HepG2 (cell line): Measurements from ENCODE around the gene DNLZ. TPM values are rescaled to one million over a fixed set of nuclear protein-coding genes. Genes with fewer than 3 reads are reported as not detected.

ENCODE experiments used
- AHR ChIP-seq: IDR thresholded peaks from 2 replicates; pipeline ENCODE4 v1.6.1; 2018; ENCODE audit warnings: missing genetic modification reagents, missing compliant biosample characterization
- GABPB1 ChIP-seq: IDR thresholded peaks from 2 replicates; pipeline ENCODE4 v1.6.1; 2016; ENCODE audit warnings: mild to moderate bottlenecking, missing genetic modification reagents, moderate library complexity, missing compliant biosample characterization
- PATZ1 ChIP-seq: sonication (generic); formaldehyde crosslinking; IDR thresholded peaks from 2 replicates; pipeline ENCODE4 v1.4.0; 2020; ENCODE audit warnings: missing genetic modification reagents
- PRDM15 ChIP-seq: sonication (generic); formaldehyde crosslinking; IDR thresholded peaks from 2 replicates; pipeline ENCODE4 v1.4.0; 2020; ENCODE audit warnings: missing genetic modification reagents
- ZMYM3 ChIP-seq: sonication (generic); formaldehyde crosslinking; IDR thresholded peaks from 2 replicates; pipeline ENCODE4 v1.5.1; 2020; ENCODE audit warnings: mild to moderate bottlenecking, missing genetic modification reagents
- ZNF513 ChIP-seq: sonication (generic); formaldehyde crosslinking; conservative IDR thresholded peaks from 2 replicates; pipeline ENCODE4 v1.5.0; 2020; ENCODE audit warnings: missing genetic modification reagents
- ZNF576 ChIP-seq: sonication (generic); formaldehyde crosslinking; IDR thresholded peaks from 2 replicates; pipeline ENCODE4 v1.4.0; 2020; ENCODE audit warnings: mild to moderate bottlenecking, missing genetic modification reagents
- polyA plus RNA-seq, 8 experiments: library from polyadenylated mRNA; depleted of rRNA in 3 of 8; stranded (reverse) in 7 of 8; unstranded in 1 of 8; fragments of >200 nt; fragmentation: Illumina TruSeq in 4 of 8; extraction: Trizol in 4 of 8; gene quantifications; 2 replicates each; pipeline versions ENCODE4 v1.2.1 to v1.2.3, GENCODE V29; 2011 to 2016; ENCODE audit warnings: low read depth in 4 of 8, missing spikeins in 1 of 8, mixed read lengths in 1 of 8; ENCODE audit not compliant: insufficient read depth in 1 of 8
- total RNA-seq, 5 experiments: library from RNA; depleted of rRNA; stranded (reverse); fragments of >200 nt; fragmentation: Illumina TruSeq; extraction: Trizol; gene quantifications; 2 replicates each; pipeline ENCODE4 v1.2.3, GENCODE V29; 2016; ENCODE audit warnings: low read depth in 1 of 5

DNLZ gene
- total and polyA plus RNA-seq, 2 of the 13 experiments (the other 11 are each of a cell fraction or from before 2014, with no cell fraction given) = 3.4 to 8.0 TPM

GRCh38 chr9:136327304-136327974 is 36.1 kb downstream of the DNLZ start, which contains the start of gene GPSM1 (continued):
- TF ChIP-seq PATZ1 (CRISPR knock-in tag) (0 out of 2 replicates have a peak, but pooled peaks have one; percentile 12), ZMYM3 (CRISPR knock-in tag) (no peak), GABPB1 (CRISPR knock-in tag) (peak; percentile 27; the same call in 1 of the 2 replicates), ZNF576 (CRISPR knock-in tag) (no peak), ZNF513 (CRISPR knock-in tag) (no peak), AHR (CRISPR knock-in tag) (no peak), PRDM15 (CRISPR knock-in tag) (no peak)
- TF ChIP-seq, all 625 proteins: peak for 3
